HCT116 (cell line): ENCODE results near the gene SH3PXD2A. TPM values are rescaled to one million over a fixed set of nuclear protein-coding genes. Genes with fewer than 3 reads are reported as not detected.

Experiments used
- ATAC-seq: fragments of 200-7000 bp; cut with Tn5 transposase; 2 replicates; pipeline ENCODE4 v1.9.1; 2020; ENCODE audit warnings: mild to moderate bottlenecking, moderate library complexity
- BruUV-seq: library from RNA; stranded (reverse); fragments of 400-500 nt; replicated peaks from 2 replicates; lab custom pipeline; 2021; lab: Mats Ljungman, UMichigan
- CTCF ChIA-PET: fragments of 300-600 bp; sonication (Branson Sonifier 250); formaldehyde crosslinking; loops from one replicate; lab custom pipeline; 2021; ENCODE audit warnings: antibody characterized with exemption; lab: Charles Lee
- POLR2A ChIA-PET: fragments of 300-600, 350-600 bp; sonication (Branson Sonifier 250); formaldehyde crosslinking; loops from one replicate; lab custom pipeline; 2021; ENCODE audit warnings: antibody characterized with exemption; lab: Charles Lee
- RAD21 ChIA-PET, 2 experiments: fragments of 300-600 bp; sonication (Branson Sonifier 250); formaldehyde crosslinking; loops; one replicate each; lab custom pipeline; 2023; ENCODE audit warnings: low total read pairs in 2 of 2; ENCODE audit not compliant: uncharacterized antibody in 2 of 2, unreplicated experiment in 2 of 2, low non-redundant PET in 1 of 2; lab: Charles Lee
- DNase-seq: peaks from one replicate; pipeline ENCODE4 v3.0.0-alpha.2; 2010; ENCODE audit warnings: low read depth, low spot score
- H2AFZ ChIP-seq: fragments of 200-600 bp; shearing (Covaris generic), sonication (generic); 2 replicates; pipeline ENCODE4 v1.6.1; 2017; ENCODE audit warnings: low read depth, mixed run types, mixed read lengths, antibody characterized with exemption, low read length; ENCODE audit not compliant: poor library complexity, severe bottlenecking
- H3K27ac ChIP-seq: 2 replicates; pipeline ENCODE4 v1.5.1; 2012; ENCODE audit warnings: low read depth, low read length
- H3K27me3 ChIP-seq: fragments of 200-600 bp; sonication (generic); 2 replicates; pipeline ENCODE4 v1.6.1; 2016; ENCODE audit warnings: mixed run types, low read length, mixed read lengths; ENCODE audit not compliant: insufficient read depth
- H3K36me3 ChIP-seq, 2 experiments: fragments of 200-500 bp in 1 of 2; fragments of 200-600 bp in 1 of 2; sonication (Bioruptor generic) in 1 of 2; sonication (generic) in 1 of 2; 2 replicates each; pipeline versions ENCODE4 v1.5.1 to v1.6.1; 2014 to 2016; ENCODE audit warnings: low read length in 2 of 2, inconsistent platforms in 1 of 2, mixed read lengths in 1 of 2, mixed run types in 1 of 2; ENCODE audit not compliant: insufficient read depth in 2 of 2, control insufficient read depth in 1 of 2
- H3K4me1 ChIP-seq, 2 experiments: fragments of 200-600 bp in 1 of 2; sonication (generic) in 1 of 2; 2 replicates each; pipeline versions ENCODE4 v1.5.1 to v1.6.1; 2012 to 2017; ENCODE audit warnings: low read length in 2 of 2, inconsistent platforms in 1 of 2, mild to moderate bottlenecking in 1 of 2, mixed read lengths in 1 of 2, mixed run types in 1 of 2, moderate library complexity in 1 of 2; ENCODE audit not compliant: insufficient read depth in 2 of 2, control insufficient read depth in 1 of 2
- H3K4me2 ChIP-seq: fragments of 200-600 bp; sonication (generic); 2 replicates; pipeline ENCODE4 v1.6.1; 2017; ENCODE audit warnings: mixed run types, low read length, mixed read lengths
- H3K4me3 ChIP-seq, 2 experiments: fragments of 200-600 bp in 1 of 2; sonication (generic) in 1 of 2; replicated peaks in 1 of 2; 2 replicates each; pipeline ENCODE4 v1.5.1; 2011 to 2016; ENCODE audit warnings: low read length in 2 of 2, control low read depth in 1 of 2, low read depth in 1 of 2, mild to moderate bottlenecking in 1 of 2, mixed read lengths in 1 of 2, mixed run types in 1 of 2
- H3K79me2 ChIP-seq: fragments of 200-600 bp; sonication (generic); 2 replicates; pipeline ENCODE4 v1.6.1; 2017; ENCODE audit warnings: mild to moderate bottlenecking, mixed run types, low read length, moderate library complexity, mixed read lengths; ENCODE audit not compliant: insufficient read depth
- H3K9ac ChIP-seq: fragments of 200-600 bp; sonication (generic); 2 replicates; pipeline ENCODE4 v1.6.1; 2016; ENCODE audit warnings: low read length, mixed read lengths
- H3K9me2 ChIP-seq: fragments of 200-600 bp; sonication (generic), shearing (Covaris generic); 2 replicates; pipeline ENCODE4 v1.6.1; 2017; ENCODE audit warnings: mixed run types, mild to moderate bottlenecking, moderate library complexity; ENCODE audit not compliant: insufficient read depth
- H3K9me3 ChIP-seq, 2 experiments: fragments of 200-500 bp in 1 of 2; fragments of 200-600 bp in 1 of 2; sonication (Bioruptor generic) in 1 of 2; sonication (generic) in 1 of 2; 2 replicates each; pipeline ENCODE4 v1.6.1; 2014 to 2017; ENCODE audit warnings: low read length in 2 of 2, mixed read lengths in 2 of 2, inconsistent platforms in 1 of 2, low read depth in 1 of 2, mild to moderate bottlenecking in 1 of 2, mixed run types in 1 of 2, moderate library complexity in 1 of 2; ENCODE audit not compliant: control insufficient read depth in 1 of 2, insufficient read depth in 1 of 2
- H4K20me1 ChIP-seq: fragments of 200-600 bp; sonication (generic), shearing (Covaris generic); 2 replicates; pipeline ENCODE4 v1.6.1; 2017; ENCODE audit warnings: mixed run types, mild to moderate bottlenecking, moderate library complexity; ENCODE audit not compliant: insufficient read depth
- EGR1 ChIP-seq: IDR thresholded peaks from 2 replicates; pipeline ENCODE4 v1.6.1; 2012; ENCODE audit warnings: low read depth
- ELF1 ChIP-seq: IDR thresholded peaks from 2 replicates; pipeline ENCODE4 v1.6.1; 2012; ENCODE audit warnings: low read depth, borderline replicate concordance
- EZH2 ChIP-seq: fragments of 200-600 bp; sonication (generic); IDR thresholded peaks from 2 replicates; pipeline ENCODE4 v1.6.1; 2017; ENCODE audit warnings: antibody characterized with exemption, mixed run types
- EZH2phosphoT487 ChIP-seq: fragments of 200-600 bp; IDR thresholded peaks from 2 replicates; pipeline ENCODE4 v1.6.1; 2018; ENCODE audit warnings: antibody characterized with exemption, borderline replicate concordance
- JUND ChIP-seq: IDR thresholded peaks from 2 replicates; pipeline ENCODE4 v1.6.1; 2012
- MAX ChIP-seq: IDR thresholded peaks from 2 replicates; pipeline ENCODE4 v1.6.1; 2012
- POLR2A ChIP-seq: IDR thresholded peaks from 2 replicates; pipeline ENCODE4 v1.7.0; 2011; ENCODE audit warnings: borderline replicate concordance; ENCODE audit not compliant: insufficient read depth, insufficient read length; ENCODE audit errors: extremely low read depth
- POLR2AphosphoS5 ChIP-seq: IDR thresholded peaks from 2 replicates; pipeline ENCODE4 v1.6.1; 2011; ENCODE audit warnings: mild to moderate bottlenecking, low read depth, low read length, moderate library complexity
- REST ChIP-seq: IDR thresholded peaks from 2 replicates; pipeline ENCODE4 v1.6.1; 2012; ENCODE audit warnings: low read depth
- SIN3A ChIP-seq: IDR thresholded peaks from 2 replicates; pipeline ENCODE4 v1.6.1; 2012; ENCODE audit warnings: low read depth
- SP1 ChIP-seq: IDR thresholded peaks from 2 replicates; pipeline ENCODE4 v1.6.1; 2012; ENCODE audit warnings: low read depth
- SRF ChIP-seq: IDR thresholded peaks from 2 replicates; pipeline ENCODE4 v1.6.1; 2012; ENCODE audit warnings: low read depth
- YY1 ChIP-seq: IDR thresholded peaks from 2 replicates; pipeline ENCODE4 v1.6.1; 2011; ENCODE audit warnings: low read length, low read depth, moderate library complexity, mild to moderate bottlenecking; ENCODE audit not compliant: insufficient replicate concordance; ENCODE audit errors: extremely low read depth
- ZFX ChIP-seq: fragments of 450-650 bp; IDR thresholded peaks from 2 replicates; pipeline ENCODE4 v1.6.1; 2017
- intact Hi-C: fragments of 100-400 bp; cut with micrococcal nuclease; formaldehyde crosslinking; loops from 2 replicates; pipeline ENCODE4 v1.10.0; 2022
- total RNA-seq: library from RNA; stranded (reverse); gene quantifications from one replicate; pipeline ENCODE4 v1.2.1, GENCODE V29; 2021; ENCODE audit not compliant: unreplicated experiment

The SH3PXD2A gene
- total RNA-seq, 1 experiment from 2014 or later = 8.7 TPM

GRCh38 chr10:103714232-103714891 lies 141.0 kb downstream of the SH3PXD2A start:
- Histone ChIP-seq H3K27me3 (no peaks in the 10 kb centered on the region), H4K20me1 (no peaks in the 10 kb centered on the region), H3K9ac (no peak overlapping the region), H2AFZ (no peak overlapping the region), H3K4me1 (peaks cover 27 to 36% of the 10 kb centered on the region in 2 experiments), H3K9me2 (no peaks in the 10 kb centered on the region), H3K9me3 (no peaks in the 10 kb centered on the region), H3K4me3 (no peak overlapping the region), H3K4me2 (no peak overlapping the region), H3K36me3 (no peaks in the 10 kb centered on the region), H3K27ac (no peak overlapping the region), H3K79me2 (no peaks in the 10 kb centered on the region)
- DNase-seq = no peak
- POLR2A ChIA-PET = no interaction called here
- TF ChIP-seq REST (no peak), SRF (no peak), ELF1 (no peak), ZFX (no peak), SP1 (no peak), POLR2A (no peak), MAX (no peak), EZH2 (no peak), YY1 (no peak), POLR2AphosphoS5 (no peak), JUND (no peak), EZH2phosphoT487 (no peak), EGR1 (no peak), SIN3A (no peak)
- BruUV-seq = no TSS peak
- intact Hi-C loops = loop anchor here (5.0 to 10.0 kb wide), 3 partner anchors 310 to 908 kb away; partner anchors contain the start of gene SFR1
- CTCF ChIA-PET = interaction anchor here (1.0 to 3.3 kb wide), 5 partner anchors 12 to 560 kb away, joined by 3 to 48 read pairs (median 4); no protein-coding TSS in a partner anchor
- ATAC-seq = no peak
- RAD21 ChIA-PET = interaction anchor here (0.6 to 0.9 kb wide), 2 partner anchors 29 to 144 kb away, joined by 3 to 4 read pairs; no protein-coding TSS in a partner anchor
